ENCODE results near the gene IFI6. TPM values are rescaled to one million over a fixed set of nuclear protein-coding genes. Genes with fewer than 3 reads are reported as not detected.

The IFI6 gene
- total RNA-seq, 1 experiment from 2014 or later, result 4.3 TPM

DNA sequence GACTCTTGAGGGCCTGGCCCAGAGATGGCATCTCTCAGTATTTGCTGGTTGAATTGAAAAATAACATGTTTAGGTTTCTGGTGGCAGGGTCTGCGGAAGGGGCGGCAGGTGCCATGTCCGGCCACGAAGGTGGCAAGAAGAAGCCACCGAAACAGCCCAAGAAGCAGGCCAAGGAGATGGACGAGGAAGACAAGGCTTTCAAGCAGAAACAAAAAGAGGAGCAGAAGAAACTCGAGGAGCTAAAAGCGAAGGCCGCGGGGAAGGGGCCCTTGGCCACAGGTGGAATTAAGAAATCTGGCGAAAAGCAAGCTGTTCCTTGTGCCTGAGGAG, 22.7 kb downstream of the IFI6 start:
- TF ChIP-seq, protein P1, sequence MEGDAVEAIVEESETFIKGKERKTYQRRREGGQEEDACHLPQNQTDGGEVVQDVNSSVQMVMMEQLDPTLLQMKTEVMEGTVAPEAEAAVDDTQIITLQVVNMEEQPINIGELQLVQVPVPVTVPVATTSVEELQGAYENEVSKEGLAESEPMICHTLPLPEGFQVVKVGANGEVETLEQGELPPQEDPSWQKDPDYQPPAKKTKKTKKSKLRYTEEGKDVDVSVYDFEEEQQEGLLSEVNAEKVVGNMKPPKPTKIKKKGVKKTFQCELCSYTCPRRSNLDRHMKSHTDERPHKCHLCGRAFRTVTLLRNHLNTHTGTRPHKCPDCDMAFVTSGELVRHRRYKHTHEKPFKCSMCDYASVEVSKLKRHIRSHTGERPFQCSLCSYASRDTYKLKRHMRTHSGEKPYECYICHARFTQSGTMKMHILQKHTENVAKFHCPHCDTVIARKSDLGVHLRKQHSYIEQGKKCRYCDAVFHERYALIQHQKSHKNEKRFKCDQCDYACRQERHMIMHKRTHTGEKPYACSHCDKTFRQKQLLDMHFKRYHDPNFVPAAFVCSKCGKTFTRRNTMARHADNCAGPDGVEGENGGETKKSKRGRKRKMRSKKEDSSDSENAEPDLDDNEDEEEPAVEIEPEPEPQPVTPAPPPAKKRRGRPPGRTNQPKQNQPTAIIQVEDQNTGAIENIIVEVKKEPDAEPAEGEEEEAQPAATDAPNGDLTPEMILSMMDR (conservative IDR thresholded peaks at IDR 0.05), result no peak
- Histone ChIP-seq H2AFZ (ENCODE audit: low read length) (no peak overlapping the region), H3K4me2 (ENCODE audit: insufficient read depth, insufficient read length, low read length) (no peak overlapping the region), H3K9me3 (ENCODE audit: control insufficient read depth, low read depth, low read length) (no peaks in the 10 kb centered on the region), H2BK15ac (ENCODE audit: low read depth, low read length) (no peak overlapping the region), H3K18ac (ENCODE audit: insufficient read length, low read depth, low read length) (no peak overlapping the region), H3K9ac (ENCODE audit: extremely low read depth, insufficient read length, low read length) (no peak overlapping the region), H3T11ph (ENCODE audit: low read length) (no peak overlapping the region), H2AK5ac (ENCODE audit: insufficient read length, low read length) (no peak overlapping the region), H2BK120ac (ENCODE audit: low read depth, low read length, poor library complexity, severe bottlenecking) (no peak overlapping the region), H4K91ac (ENCODE audit: insufficient read length, low read depth, low read length) (no peak overlapping the region), H4K8ac (replicated peaks; ENCODE audit: insufficient read length, low read depth, low read length) (no peak overlapping the region), H4K20me1 (ENCODE audit: control insufficient read depth, insufficient read depth, insufficient read length) (no peaks in the 10 kb centered on the region), H3K23ac (ENCODE audit: insufficient read length, low read depth, low read length) (no peak overlapping the region), H3K79me1 (ENCODE audit: insufficient read depth, low read depth, low read length, poor library complexity, severe bottlenecking) (no peaks in the 10 kb centered on the region), H3K27ac (ENCODE audit: insufficient read length, low read depth, low read length) (no peak overlapping the region), H3K56ac (ENCODE audit: insufficient read length, low read depth, low read length) (no peak overlapping the region), H2BK20ac (ENCODE audit: low read depth, low read length, poor library complexity, severe bottlenecking) (no peak overlapping the region), H3K4me1 (ENCODE audit: insufficient read depth, low read length) (peaks cover 7% of the 10 kb centered on the region; the same call in 1 of the 2 replicates), H3K14ac (ENCODE audit: insufficient read depth, low read length) (no peak overlapping the region), H2BK5ac (ENCODE audit: insufficient read length, low read length) (no peak overlapping the region), H3K23me2 (ENCODE audit: insufficient read length, low read depth, low read length, poor library complexity, severe bottlenecking) (no peaks in the 10 kb centered on the region), H3K4ac (ENCODE audit: low read depth, low read length) (no peak overlapping the region), H3K27me3 (ENCODE audit: insufficient read depth, low read length) (no peaks in the 10 kb centered on the region), H4K5ac (ENCODE audit: insufficient read length, low read depth, low read length) (no peak overlapping the region), H3K79me2 (ENCODE audit: insufficient read depth, low read length) (no peaks in the 10 kb centered on the region), H2BK12ac (ENCODE audit: insufficient read length, low read depth, low read length) (no peak overlapping the region)
- Mint-ChIP-seq H3K4me3 (no peak overlapping the region), H3K36me3 (ENCODE audit: insufficient read depth in 1 of 3, low read depth in 3 of 3) (no peaks in the 10 kb centered on the region), H3K4me1 (peaks cover 15 to 19% of the 10 kb centered on the region in 2 experiments), H3K9me3 (no peaks in the 10 kb centered on the region; a peak in 1 of 5 replicates), H3K27me3 (ENCODE audit: low read depth) (peaks cover 2% of the 10 kb centered on the region), H3K27ac (peak overlapping the region in 2 of 3 experiments; percentile 41 to 65; a peak in 2 of 7 replicates)
- no peak for DNase-seq
- no CpG with 5 or more reads among the region's 11 CpGs for WGBS (ENCODE audit: extremely low coverage, insufficient read length, low lambda C conversion rate)

Measured in H9 (cell line).